Mucosa of rectum (tissue), 2 donors: Measurements from ENCODE around the gene MS4A14.
"Not testable (repeated sequence)": the region's sequence is repeated elsewhere in the genome, so short reads cannot be mapped to it uniquely, and the experiment has no call there.

Source experiments
- H3K27ac ChIP-seq, 2 donors: one replicate each; pipeline ENCODE4 v1.7.0; 2013; ENCODE audit warnings: inconsistent platforms in 2 of 2, low read depth in 2 of 2, low read length in 2 of 2
- H3K27me3 ChIP-seq, 2 donors: one replicate each; pipeline ENCODE4 v1.7.0; 2013; ENCODE audit warnings: low read length in 2 of 2; ENCODE audit not compliant: control insufficient read depth in 2 of 2, insufficient read depth in 2 of 2
- H3K36me3 ChIP-seq, 2 donors: one replicate each; pipeline ENCODE4 v1.7.0; 2013; ENCODE audit warnings: low read length in 2 of 2; ENCODE audit not compliant: control insufficient read depth in 2 of 2, insufficient read depth in 2 of 2
- H3K4me1 ChIP-seq, 2 donors: one replicate each; pipeline ENCODE4 v1.7.0; 2013; ENCODE audit warnings: low read length in 2 of 2, mild to moderate bottlenecking in 1 of 2; ENCODE audit not compliant: control insufficient read depth in 2 of 2, insufficient read depth in 2 of 2
- H3K4me3 ChIP-seq, 2 donors: one replicate each; pipeline ENCODE4 v1.7.0; 2013; ENCODE audit warnings: low read length in 2 of 2
- H3K9ac ChIP-seq, 2 donors: one replicate each; pipeline ENCODE4 v1.7.0; 2013; ENCODE audit warnings: low read length in 2 of 2, low read depth in 1 of 2, mild to moderate bottlenecking in 1 of 2
- H3K9me3 ChIP-seq, 2 donors: one replicate each; pipeline ENCODE4 v1.7.0; 2013; ENCODE audit warnings: low read length in 2 of 2; ENCODE audit not compliant: control insufficient read depth in 2 of 2
- donor health status: healthy.
- donor health status: Normal muscosa, but diverticular disease.

MS4A14 gene, protein sequence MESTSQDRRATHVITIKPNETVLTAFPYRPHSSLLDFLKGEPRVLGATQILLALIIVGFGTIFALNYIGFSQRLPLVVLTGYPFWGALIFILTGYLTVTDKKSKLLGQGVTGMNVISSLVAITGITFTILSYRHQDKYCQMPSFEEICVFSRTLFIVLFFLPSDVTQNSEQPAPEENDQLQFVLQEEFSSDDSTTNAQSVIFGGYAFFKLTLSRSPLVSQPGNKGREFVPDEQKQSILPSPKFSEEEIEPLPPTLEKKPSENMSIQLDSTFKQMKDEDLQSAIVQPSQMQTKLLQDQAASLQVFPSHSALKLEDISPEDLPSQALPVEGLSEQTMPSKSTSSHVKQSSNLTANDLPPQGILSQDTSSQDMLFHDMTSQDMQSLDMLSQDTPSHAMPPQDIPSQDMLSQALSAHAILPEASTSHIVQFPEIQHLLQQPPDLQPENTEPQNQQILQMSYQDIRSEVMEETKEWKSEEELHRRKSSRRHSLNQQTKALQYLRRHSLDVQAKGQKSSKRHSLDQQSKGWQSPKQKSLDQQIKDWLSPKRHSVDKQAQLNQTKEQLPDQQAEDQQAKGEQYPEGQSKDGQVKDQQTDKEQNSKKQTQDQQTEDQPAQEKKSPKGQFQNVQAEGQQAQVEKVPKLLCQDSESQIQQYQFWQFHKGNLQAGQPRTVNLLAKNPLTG

DNA sequence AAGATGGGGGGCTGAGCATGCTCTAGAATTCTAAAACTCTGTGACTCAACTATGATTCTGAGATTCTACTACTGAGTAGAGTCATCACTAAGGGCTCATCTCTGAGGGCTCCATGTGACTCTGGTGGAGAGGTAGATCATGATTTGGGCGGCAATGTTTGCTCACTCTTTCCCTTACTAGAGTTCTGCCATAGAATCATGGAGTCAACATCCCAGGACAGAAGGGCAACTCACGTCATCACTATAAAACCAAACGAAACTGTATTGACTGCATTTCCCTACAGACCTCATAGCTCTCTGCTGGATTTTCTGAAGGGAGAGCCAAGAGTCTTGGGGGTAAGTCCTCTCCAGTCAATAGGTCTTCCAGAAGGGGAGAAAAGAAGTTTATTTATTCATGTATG, at the start of gene MS4A14:
Gene MS4A14 (plus strand): TSS at position 78 of the 400 bp plus-strand sequence. CDS start 120 bp downstream, at position 198.
- H3K9ac ChIP-seq: no peak within 1 kb of the TSS
- no peaks in the 10 kb centered on the region for H3K9me3 ChIP-seq
- H3K27ac ChIP-seq: no peak within 1 kb of the TSS
- no peaks in the 10 kb centered on the region for H3K27me3 ChIP-seq
- H3K4me3 ChIP-seq: no peak within 1 kb of the TSS
- H3K4me1 ChIP-seq: no peaks in the 10 kb centered on the region
- no peaks in the 10 kb centered on the region for H3K36me3 ChIP-seq

GRCh38 chr11:60347084-60347797, 49.0 kb upstream of the MS4A14 start:
- Histone ChIP-seq H3K9me3 (no peaks in the 10 kb centered on the region), H3K36me3 (no peaks in the 10 kb centered on the region), H3K27ac (no peak overlapping the region), H3K4me1 (no peaks in the 10 kb centered on the region), H3K4me3 (no peak overlapping the region), H3K9ac (no peak overlapping the region), H3K27me3 (no peaks in the 10 kb centered on the region)

- Histone ChIP-seq H3K27ac (no peak overlapping the region), H3K36me3 (no peaks in the 10 kb centered on the region), H3K4me1 (no peaks in the 10 kb centered on the region), H3K9ac (no peak overlapping the region), H3K27me3 (no peaks in the 10 kb centered on the region), H3K4me3 (no peak overlapping the region), H3K9me3 (no peaks in the 10 kb centered on the region)
These were observed 48.1 kb upstream of the MS4A14 start for GRCh38 chr11:60348116-60348515.

- Histone ChIP-seq H3K36me3 (no peaks in the 10 kb centered on the region), H3K4me3 (no peak overlapping the region), H3K9me3 (no peaks in the 10 kb centered on the region), H3K4me1 (no peaks in the 10 kb centered on the region), H3K27me3 (no peaks in the 10 kb centered on the region), H3K27ac (no peak overlapping the region), H3K9ac (no peak overlapping the region)
These were observed 46.3 kb upstream of the MS4A14 start for GRCh38 chr11:60349990-60350389.

- H3K27ac ChIP-seq: no peak overlapping the region
- no peaks in the 10 kb centered on the region for H3K4me1 ChIP-seq
- no peak overlapping the region for H3K9ac ChIP-seq
- H3K4me3 ChIP-seq: no peak overlapping the region
- no peaks in the 10 kb centered on the region for H3K27me3 ChIP-seq
- peaks cover 0 to 7% of the 10 kb centered on the region in 2 donors for H3K9me3 ChIP-seq
- no peaks in the 10 kb centered on the region for H3K36me3 ChIP-seq
These were observed 38.5 kb upstream of the MS4A14 start for GRCh38 chr11:60357771-60358170.

GRCh38 chr11:60360621-60361020, 35.6 kb upstream of the MS4A14 start:
- Histone ChIP-seq H3K27me3 (no peaks in the 10 kb centered on the region), H3K4me1 (no peaks in the 10 kb centered on the region), H3K4me3 (no peak overlapping the region), H3K9ac (no peak overlapping the region), H3K9me3 (peaks cover 0 to 7% of the 10 kb centered on the region in 2 donors), H3K27ac (no peak overlapping the region), H3K36me3 (no peaks in the 10 kb centered on the region)

GRCh38 chr11:60362241-60362640, 34.0 kb upstream of the MS4A14 start:
- Histone ChIP-seq H3K36me3 (no peaks in the 10 kb centered on the region), H3K9me3 (peaks cover 0 to 7% of the 10 kb centered on the region in 2 donors), H3K27ac (no peak overlapping the region), H3K9ac (no peak overlapping the region), H3K4me3 (no peak overlapping the region), H3K4me1 (no peaks in the 10 kb centered on the region), H3K27me3 (no peaks in the 10 kb centered on the region)

DNA sequence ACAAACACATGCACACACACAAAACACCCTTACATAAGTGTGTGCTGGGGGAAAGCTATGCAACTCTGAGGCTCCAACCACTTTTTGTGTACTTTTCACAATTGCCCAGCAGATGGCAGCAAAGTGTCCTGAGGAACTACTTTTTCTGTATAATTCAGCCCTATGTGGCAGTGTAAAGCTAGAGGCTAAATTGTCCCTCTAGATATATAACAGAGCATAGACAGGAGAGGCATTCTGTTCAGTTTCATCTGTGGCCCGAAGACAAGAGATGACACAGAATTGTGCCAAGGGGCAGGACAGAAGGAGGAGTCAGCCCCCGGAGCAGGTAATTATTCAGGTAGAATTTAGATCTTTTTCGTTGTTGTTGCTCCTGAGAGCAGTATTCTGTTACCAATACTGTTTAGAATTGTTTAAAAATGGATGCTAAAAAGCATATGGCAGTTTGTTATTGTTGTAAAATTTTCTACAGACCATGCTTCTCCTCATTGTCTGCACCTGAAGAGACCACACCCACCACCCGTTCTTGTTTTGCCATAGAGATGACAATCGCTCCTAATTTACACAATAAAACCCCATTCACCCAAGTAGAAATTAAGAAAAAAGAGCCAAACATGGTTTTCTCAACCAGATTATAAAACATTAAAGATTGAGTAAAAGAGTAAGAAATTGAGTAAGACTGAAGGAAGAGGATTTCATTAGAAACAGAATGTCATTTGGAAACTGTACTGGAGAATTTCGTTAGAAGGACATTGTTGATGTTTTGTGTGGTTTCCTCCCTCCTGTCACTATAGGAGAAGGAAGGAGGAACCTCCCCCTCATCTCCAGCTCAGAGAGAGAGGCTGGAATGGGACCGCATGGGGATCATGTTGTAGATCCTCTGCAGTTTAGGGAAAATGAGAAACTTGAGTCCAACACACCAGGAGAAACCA, 32.5 kb upstream of the MS4A14 start:
- Histone ChIP-seq H3K27ac (no peak overlapping the region), H3K9me3 (peaks cover 0 to 7% of the 10 kb centered on the region in 2 donors), H3K36me3 (no peaks in the 10 kb centered on the region), H3K4me1 (no peaks in the 10 kb centered on the region), H3K4me3 (no peak overlapping the region), H3K27me3 (no peaks in the 10 kb centered on the region), H3K9ac (no peak overlapping the region)

GRCh38 chr11:60366262-60366904, 29.9 kb upstream of the MS4A14 start:
- not testable (repeated sequence) for H3K27me3 ChIP-seq, H3K36me3 ChIP-seq

More at GRCh38 chr11:60366262-60366904, 29.9 kb upstream of the MS4A14 start:
- not testable (repeated sequence) for H3K4me1 ChIP-seq, H3K9me3 ChIP-seq, H3K9ac ChIP-seq, H3K27ac ChIP-seq, H3K4me3 ChIP-seq
